Raji (cell line): ENCODE results near the gene PCDHGC4.

ENCODE experiments used
- POLR2A ChIP-seq: IDR thresholded peaks from 2 replicates; pipeline ENCODE4 v1.6.1; 2011; ENCODE audit warnings: low read depth, low read length, control low read depth; ENCODE audit not compliant: insufficient read depth

PCDHGC4 gene

GRCh38 chr5:141527426-141527825, 42.6 kb downstream of the PCDHGC4 start:
- no peak for TF ChIP-seq POLR2A

DNA sequence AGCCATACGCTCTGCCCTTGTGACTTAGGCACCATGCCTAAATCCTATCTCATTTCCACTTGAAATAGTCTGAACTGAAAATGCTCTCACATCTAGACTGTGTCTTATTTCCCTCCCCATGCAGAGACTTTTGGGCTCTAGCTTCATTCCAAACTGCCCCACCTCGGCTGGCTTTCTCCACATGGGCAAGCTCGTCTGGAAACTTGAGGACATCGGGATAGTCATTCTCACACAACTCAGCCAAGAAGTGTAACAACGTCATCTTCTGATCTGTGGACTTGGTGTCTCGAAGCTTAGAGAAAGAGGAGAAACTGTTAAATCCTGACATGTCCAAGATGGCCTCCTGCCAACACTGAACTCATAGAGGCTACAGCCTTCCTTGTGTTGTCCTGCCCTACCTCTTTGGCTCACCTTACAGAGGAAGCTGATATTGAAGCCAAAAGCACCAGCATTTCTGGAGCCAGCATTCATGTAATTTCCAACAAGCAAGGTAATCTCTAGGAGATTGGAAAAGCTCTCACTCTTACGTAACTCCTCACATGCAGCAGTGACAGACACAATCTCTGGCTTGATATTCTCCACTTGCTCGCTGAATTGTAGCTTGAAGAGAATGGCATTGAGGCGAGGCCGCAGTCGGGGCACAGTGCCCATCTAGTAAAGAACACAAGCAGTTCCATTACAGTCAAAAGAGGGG, 43.6 kb downstream of the PCDHGC4 start:
- no peak for TF ChIP-seq POLR2A

DNA sequence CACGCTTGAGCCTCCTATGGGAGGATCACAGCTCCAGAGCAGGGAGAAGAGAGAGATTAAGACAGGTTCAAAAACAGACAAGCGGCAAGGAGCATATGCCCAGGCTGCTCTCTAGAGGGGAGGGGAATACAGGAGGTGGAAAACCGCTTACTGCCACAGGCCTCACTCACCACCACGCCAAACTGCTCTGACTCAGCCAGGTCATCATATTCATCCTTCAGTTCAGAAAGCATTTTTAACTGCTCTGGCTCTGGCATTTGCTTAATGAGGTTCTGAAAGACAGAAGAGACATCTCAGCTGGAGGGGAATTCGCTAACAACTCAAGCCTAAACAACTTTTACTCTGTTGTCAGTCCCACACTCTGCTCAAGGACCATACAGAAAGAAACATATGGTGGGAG, 44.2 kb downstream of the PCDHGC4 start:
- TF ChIP-seq POLR2A: no peak

- no peak for TF ChIP-seq POLR2A
Observed at GRCh38 chr5:141529873-141530272, 45.0 kb downstream of the PCDHGC4 start.

GRCh38 chr5:141532726-141533125, 47.9 kb downstream of the PCDHGC4 start:
- TF ChIP-seq POLR2A: no peak

DNA sequence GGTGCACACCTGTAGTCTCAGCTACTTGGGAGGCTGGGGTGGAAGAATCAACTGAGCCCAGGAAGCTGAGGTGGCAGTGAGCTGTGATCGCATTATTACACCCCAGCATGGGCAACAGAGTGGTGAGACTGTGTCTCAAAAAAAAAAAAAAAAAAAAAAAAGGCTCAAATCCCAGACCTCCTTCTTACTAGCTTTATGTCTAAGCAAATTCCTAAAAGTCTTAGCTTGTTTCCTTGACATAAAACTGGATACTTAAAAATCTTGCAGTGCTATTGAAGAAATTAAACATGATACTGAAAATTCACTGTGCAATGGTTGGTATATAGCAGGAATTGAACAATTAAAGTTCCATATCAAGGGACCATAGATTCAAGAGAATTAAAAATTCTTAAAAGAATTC, 49.1 kb downstream of the PCDHGC4 start:
- TF ChIP-seq POLR2A: no peak

DNA sequence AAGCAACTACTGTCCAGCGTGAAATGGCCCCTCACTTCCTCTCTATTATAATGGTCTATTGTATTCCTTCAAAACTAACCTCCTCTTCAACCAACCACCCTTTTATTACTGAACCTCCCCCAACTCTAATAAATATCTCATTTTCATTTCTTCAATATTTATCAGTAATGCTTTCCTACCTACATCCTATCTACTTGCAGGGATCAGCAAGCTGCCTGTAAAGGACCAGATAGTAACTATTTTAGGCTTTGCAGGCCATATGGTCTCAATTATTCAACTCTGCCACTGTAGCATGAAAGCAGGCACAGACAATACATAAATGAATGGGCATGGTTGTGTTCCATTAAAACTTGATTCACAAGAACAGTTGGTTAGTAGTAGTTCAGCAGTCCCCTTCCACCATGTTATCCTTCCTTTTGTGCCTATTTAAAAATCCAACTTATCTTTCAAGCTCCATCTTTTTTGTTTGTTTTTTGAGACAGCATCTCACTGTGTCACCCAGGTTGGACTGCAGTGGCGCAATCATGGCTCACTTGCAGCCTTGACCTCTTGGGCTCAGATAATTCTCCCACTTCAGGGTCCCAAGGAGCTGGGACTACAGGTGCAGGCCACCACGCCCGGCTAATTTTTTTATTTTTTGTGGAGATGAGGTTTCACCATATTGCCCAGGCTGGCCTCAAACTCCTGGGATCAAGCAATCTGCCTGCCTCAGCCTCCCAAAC, 49.8 kb downstream of the PCDHGC4 start:
- TF ChIP-seq POLR2A: no peak
